Endothelial cell (in vitro differentiated cells): ENCODE measurements around the gene PERM1. TPM values are rescaled to one million over a fixed set of nuclear protein-coding genes. Genes with fewer than 3 reads are reported as not detected.

Source experiments
- DNase-seq: peaks from one replicate; pipeline ENCODE4 v3.0.0; 2021; ENCODE audit warnings: low spot score
- H3K27ac Mint-ChIP-seq: one replicate; pipeline ENCODE4 v1.8.0; 2021; ENCODE audit warnings: mixed read lengths, inconsistent platforms; ENCODE audit not compliant: unreplicated experiment
- H3K27me3 Mint-ChIP-seq: one replicate; pipeline ENCODE4 v1.8.0; 2021; ENCODE audit warnings: mild to moderate bottlenecking, moderate library complexity, mixed read lengths, inconsistent platforms; ENCODE audit not compliant: unreplicated experiment
- H3K36me3 Mint-ChIP-seq: one replicate; pipeline ENCODE4 v1.8.0; 2021; ENCODE audit warnings: mild to moderate bottlenecking, low read depth, mixed read lengths, inconsistent platforms; ENCODE audit not compliant: unreplicated experiment
- H3K4me1 Mint-ChIP-seq: one replicate; pipeline ENCODE4 v1.8.0; 2021; ENCODE audit warnings: mild to moderate bottlenecking, mixed read lengths, inconsistent platforms; ENCODE audit not compliant: unreplicated experiment
- H3K4me3 Mint-ChIP-seq: one replicate; pipeline ENCODE4 v1.8.0; 2021; ENCODE audit warnings: mild to moderate bottlenecking, mixed read lengths, inconsistent platforms; ENCODE audit not compliant: unreplicated experiment
- H3K9me3 Mint-ChIP-seq: one replicate; pipeline ENCODE4 v1.8.0; 2021; ENCODE audit warnings: mixed read lengths, inconsistent platforms; ENCODE audit not compliant: unreplicated experiment
- CTCF ChIP-seq: fragments of 200-600 bp; sonication (generic); IDR thresholded peaks from one replicate; pipeline ENCODE4 v1.5.0; 2021; ENCODE audit warnings: antibody characterized with exemption; ENCODE audit not compliant: unreplicated experiment
- total RNA-seq: library from RNA; stranded (reverse); fragmentation: NEBNext Ultra II Directional; extraction: Animal tissue kit (Norgen Biotek cat#: 25700); gene quantifications from one replicate; pipeline ENCODE4 v1.2.1, GENCODE V29; 2021; ENCODE audit not compliant: unreplicated experiment

PERM1 gene
- total RNA-seq, 1 donor from 2014 or later = not detected

GRCh38 chr1:980602-981395, 1.1 kb downstream of the PERM1 start:
- Mint-ChIP-seq H3K27ac (no peak overlapping the region), H3K27me3 (peaks cover 13% of the 10 kb centered on the region), H3K4me1 (peaks cover 3% of the 10 kb centered on the region), H3K36me3 (peaks cover 7% of the 10 kb centered on the region), H3K4me3 (no peak overlapping the region), H3K9me3 (no peaks in the 10 kb centered on the region)
- DNase-seq = no peak
- TF ChIP-seq CTCF = no peak

DNA sequence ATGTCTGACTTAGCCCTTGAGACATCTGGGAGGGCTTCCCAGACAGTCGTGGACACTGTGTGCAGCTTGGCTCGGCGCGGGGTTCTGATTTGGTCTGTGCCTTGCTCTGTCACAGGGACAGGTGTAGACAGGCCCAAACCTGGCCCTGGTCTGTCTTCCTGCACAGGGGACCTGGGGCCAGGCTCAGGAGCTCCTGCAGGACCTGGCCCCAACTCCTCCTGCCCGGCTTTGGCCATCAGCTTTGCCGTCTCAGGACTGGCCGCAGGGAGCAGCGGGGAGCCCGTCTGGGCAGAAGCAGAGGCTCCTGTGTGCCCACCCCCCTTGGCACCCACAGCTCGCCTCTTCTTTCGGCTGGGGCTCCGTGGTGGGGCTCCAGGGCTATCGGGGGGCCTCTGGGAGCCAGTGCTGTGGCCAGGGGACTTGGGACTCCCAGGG, 1.7 kb downstream of the PERM1 start:
- H3K36me3 Mint-ChIP-seq = peaks cover 7% of the 10 kb centered on the region
- no peak overlapping the region for H3K27ac Mint-ChIP-seq
- no peaks in the 10 kb centered on the region for H3K9me3 Mint-ChIP-seq
- TF ChIP-seq CTCF = no peak
- peaks cover 17% of the 10 kb centered on the region for H3K27me3 Mint-ChIP-seq
- H3K4me1 Mint-ChIP-seq = peaks cover 3% of the 10 kb centered on the region
- DNase-seq = no peak
- no peak overlapping the region for H3K4me3 Mint-ChIP-seq

GRCh38 chr1:979744-980072, 2.2 kb downstream of the PERM1 start:
- H3K27me3 Mint-ChIP-seq = peaks cover 20% of the 10 kb centered on the region
- TF ChIP-seq CTCF = no peak
- DNase-seq = no peak

GRCh38 chr1:978835-979743, 2.8 kb downstream of the PERM1 start:
- Mint-ChIP-seq H3K27ac (no peak overlapping the region), H3K9me3 (no peaks in the 10 kb centered on the region), H3K27me3 (peaks cover 21% of the 10 kb centered on the region), H3K36me3 (peaks cover 7% of the 10 kb centered on the region), H3K4me3 (no peak overlapping the region), H3K4me1 (peaks cover 3% of the 10 kb centered on the region)
- no peak for TF ChIP-seq CTCF
- DNase-seq = no peak

More at GRCh38 chr1:979744-980072, 2.2 kb downstream of the PERM1 start:
- Mint-ChIP-seq H3K36me3 (peaks cover 7% of the 10 kb centered on the region), H3K9me3 (no peaks in the 10 kb centered on the region), H3K4me3 (no peak overlapping the region), H3K4me1 (peaks cover 3% of the 10 kb centered on the region), H3K27ac (no peak overlapping the region)
